Measurements from ENCODE around the gene WASHC1.
"Not testable (repeated sequence)": the region's sequence is repeated elsewhere in the genome, so short reads cannot be mapped to it uniquely, and the experiment has no call there.

The WASHC1 gene

DNA sequence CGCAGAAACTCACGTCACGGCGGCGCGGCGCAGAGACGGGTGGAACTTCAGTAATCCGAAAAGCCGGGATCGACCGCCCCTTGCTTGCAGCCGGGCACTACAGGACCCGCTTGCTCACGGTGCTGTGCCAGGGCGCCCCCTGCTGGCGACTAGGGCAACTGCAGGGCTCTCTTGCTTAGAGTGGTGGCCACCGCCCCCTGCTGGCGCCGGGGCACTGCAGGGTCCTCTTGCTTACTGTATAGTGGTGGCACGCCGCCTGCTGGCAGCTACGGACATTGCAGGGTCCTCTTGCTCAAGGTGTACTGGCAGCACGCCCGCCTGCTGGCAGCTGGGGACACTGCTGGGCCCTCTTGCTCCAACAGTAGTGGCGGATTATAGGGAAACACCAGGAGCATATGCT lies 18.1 kb downstream of the WASHC1 start:
- not testable (repeated sequence) for DNase-seq

DNA sequence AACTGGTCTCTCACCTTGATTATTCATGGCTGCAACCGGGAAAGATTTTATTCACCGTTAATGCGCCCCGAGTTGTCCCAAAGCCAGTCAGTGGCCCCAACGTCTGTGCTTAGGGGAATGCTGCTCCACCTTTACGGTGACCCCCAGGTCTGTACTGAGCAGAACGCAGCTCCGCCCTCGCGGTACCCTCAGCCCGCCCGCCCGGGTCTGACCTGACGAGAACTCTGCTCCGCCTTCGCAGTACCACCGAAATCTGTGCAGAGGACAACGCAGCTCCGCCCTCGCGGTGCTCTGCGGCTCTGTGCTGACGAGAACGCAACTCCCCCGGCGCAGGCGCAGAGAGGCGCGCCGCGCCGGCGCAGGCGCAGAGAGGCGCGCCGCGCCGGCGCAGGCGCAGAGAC lies 18.6 kb downstream of the WASHC1 start:
- not testable (repeated sequence) for DNase-seq

DNA sequence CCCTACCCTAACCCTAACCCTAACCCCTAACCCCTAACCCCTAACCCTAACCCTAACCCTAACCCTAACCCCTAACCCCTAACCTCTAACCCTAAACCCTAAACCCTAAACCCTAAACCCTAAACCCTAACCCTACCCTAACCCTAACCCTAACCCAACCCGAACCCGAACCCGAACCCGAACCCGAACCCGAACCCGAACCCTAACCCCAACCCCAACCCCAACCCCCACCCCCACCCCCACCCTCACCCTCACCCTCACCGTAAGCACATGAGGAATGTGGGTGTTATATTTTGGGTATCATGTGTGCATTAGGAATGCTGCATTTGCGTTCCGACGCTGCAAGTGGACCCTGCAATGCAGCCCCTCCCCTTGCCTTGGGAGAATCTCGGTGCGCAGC lies 19.0 kb downstream of the WASHC1 start:
- DNase-seq, result not testable (repeated sequence)
